ENCODE measurements around the gene MEGF11.

The MEGF11 gene

GRCh38 chr15:66039117-66039871 lies 214.3 kb downstream of the MEGF11 start:
- Histone ChIP-seq H3K9me3 (ENCODE audit: insufficient read depth, low read depth, low read length) (no peaks in the 10 kb centered on the region), H4K20me1 (ENCODE audit: insufficient read depth, low read length, poor library complexity, severe bottlenecking) (no peaks in the 10 kb centered on the region), H3K4me3 (ENCODE audit: low read length, poor library complexity, severe bottlenecking) (no peak overlapping the region), H3K4me1 (ENCODE audit: insufficient read depth, low read length, poor library complexity, severe bottlenecking) (no peaks in the 10 kb centered on the region), H3K27me3 (ENCODE audit: insufficient read depth, low read length, poor library complexity, severe bottlenecking) (no peaks in the 10 kb centered on the region), H3K9me2 (replicated peaks; ENCODE audit: low read depth, low read length) (no peaks in the 10 kb centered on the region), H3K36me3 (ENCODE audit: insufficient read depth, low read length) (no peaks in the 10 kb centered on the region), H3K4me2 (ENCODE audit: low read depth, low read length, poor library complexity, severe bottlenecking) (no peak overlapping the region), H3K9ac (ENCODE audit: low read depth, low read length, poor library complexity, severe bottlenecking) (no peak overlapping the region), H3F3A (ENCODE audit: low read depth) (no peaks in the 10 kb centered on the region), H2AFZ (ENCODE audit: low read length) (no peak overlapping the region), H3K79me2 (ENCODE audit: insufficient read depth, low read length) (no peaks in the 10 kb centered on the region)
- no peak for TF ChIP-seq EZH2phosphoT487 (IDR thresholded peaks at IDR 0.05; ENCODE audit: borderline replicate concordance)
- TF ChIP-seq CTCF (conservative IDR thresholded peaks at IDR 0.05; ENCODE audit: low read length): no peak

GRCh38 chr15:66038387-66039116 lies 215.0 kb downstream of the MEGF11 start:
- H3K9ac ChIP-seq (ENCODE audit: low read depth, low read length, poor library complexity, severe bottlenecking): no peak overlapping the region
- no peaks in the 10 kb centered on the region for H3K9me3 ChIP-seq (ENCODE audit: insufficient read depth, low read depth, low read length)
- no peaks in the 10 kb centered on the region for H3K9me2 ChIP-seq (replicated peaks; ENCODE audit: low read depth, low read length)
- TF ChIP-seq EZH2phosphoT487 (IDR thresholded peaks at IDR 0.05; ENCODE audit: borderline replicate concordance) (no peak), CTCF (conservative IDR thresholded peaks at IDR 0.05; ENCODE audit: low read length) (no peak)
- H3K79me2 ChIP-seq (ENCODE audit: insufficient read depth, low read length): no peaks in the 10 kb centered on the region
- H3F3A ChIP-seq (ENCODE audit: low read depth): no peaks in the 10 kb centered on the region
- no peaks in the 10 kb centered on the region for H4K20me1 ChIP-seq (ENCODE audit: insufficient read depth, low read length, poor library complexity, severe bottlenecking)
- no peaks in the 10 kb centered on the region for H3K4me1 ChIP-seq (ENCODE audit: insufficient read depth, low read length, poor library complexity, severe bottlenecking)
- no peak overlapping the region for H3K4me3 ChIP-seq (ENCODE audit: low read length, poor library complexity, severe bottlenecking)
- no peaks in the 10 kb centered on the region for H3K36me3 ChIP-seq (ENCODE audit: insufficient read depth, low read length)
- no peaks in the 10 kb centered on the region for H3K27me3 ChIP-seq (ENCODE audit: insufficient read depth, low read length, poor library complexity, severe bottlenecking)
- H2AFZ ChIP-seq (ENCODE audit: low read length): no peak overlapping the region
- no peak overlapping the region for H3K4me2 ChIP-seq (ENCODE audit: low read depth, low read length, poor library complexity, severe bottlenecking)

- H3K9me2 ChIP-seq (replicated peaks; ENCODE audit: low read depth, low read length): no peaks in the 10 kb centered on the region
- no peaks in the 10 kb centered on the region for H4K20me1 ChIP-seq (ENCODE audit: insufficient read depth, low read length, poor library complexity, severe bottlenecking)
- H3K4me2 ChIP-seq (ENCODE audit: low read depth, low read length, poor library complexity, severe bottlenecking): no peak overlapping the region
- no peaks in the 10 kb centered on the region for H3K79me2 ChIP-seq (ENCODE audit: insufficient read depth, low read length)
- H2AFZ ChIP-seq (ENCODE audit: low read length): no peak overlapping the region
- no peak for TF ChIP-seq CTCF (conservative IDR thresholded peaks at IDR 0.05; ENCODE audit: low read length)
- no peak for TF ChIP-seq EZH2phosphoT487 (IDR thresholded peaks at IDR 0.05; ENCODE audit: borderline replicate concordance)
- H3F3A ChIP-seq (ENCODE audit: low read depth): no peaks in the 10 kb centered on the region
- H3K27me3 ChIP-seq (ENCODE audit: insufficient read depth, low read length, poor library complexity, severe bottlenecking): no peaks in the 10 kb centered on the region
- no peaks in the 10 kb centered on the region for H3K4me1 ChIP-seq (ENCODE audit: insufficient read depth, low read length, poor library complexity, severe bottlenecking)
- H3K9me3 ChIP-seq (ENCODE audit: insufficient read depth, low read depth, low read length): no peaks in the 10 kb centered on the region
- no peak overlapping the region for H3K9ac ChIP-seq (ENCODE audit: low read depth, low read length, poor library complexity, severe bottlenecking)
- no peaks in the 10 kb centered on the region for H3K36me3 ChIP-seq (ENCODE audit: insufficient read depth, low read length)
- H3K4me3 ChIP-seq (ENCODE audit: low read length, poor library complexity, severe bottlenecking): no peak overlapping the region
These were observed 216.7 kb downstream of the MEGF11 start for GRCh38 chr15:66036859-66037258.
